C4-2B (cell line): ENCODE measurements around the gene ZBTB16.

Source experiments
- CTCF ChIP-seq: fragments of 450-650 bp; conservative IDR thresholded peaks from 2 replicates; pipeline ENCODE4 v1.5.1; 2017; ENCODE audit warnings: mild to moderate bottlenecking
- ZFX ChIP-seq: fragments of 450-650 bp; IDR thresholded peaks from 2 replicates; pipeline ENCODE4 v1.6.1; 2017

GRCh38 chr11:114108501-114109205, 49.1 kb downstream of the ZBTB16 start:
- TF ChIP-seq CTCF (no peak), ZFX (no peak)
